Osteocyte (in vitro differentiated cells): ENCODE data around the gene DNTTIP2. TPM values are rescaled to one million over a fixed set of nuclear protein-coding genes. Genes with fewer than 3 reads are reported as not detected.

Experiments
- DNase-seq: peaks from one replicate; pipeline ENCODE4 v3.0.0; 2021; ENCODE audit warnings: mixed read lengths; ENCODE audit not compliant: unreplicated experiment; ENCODE audit errors: extremely low spot score
- H3K27ac Mint-ChIP-seq: one replicate; pipeline ENCODE4 v1.8.0; 2021; ENCODE audit warnings: mild to moderate bottlenecking, mixed read lengths; ENCODE audit not compliant: unreplicated experiment
- H3K27me3 Mint-ChIP-seq: one replicate; pipeline ENCODE4 v1.8.0; 2021; ENCODE audit warnings: mixed read lengths; ENCODE audit not compliant: unreplicated experiment
- H3K36me3 Mint-ChIP-seq: one replicate; pipeline ENCODE4 v1.8.0; 2021; ENCODE audit warnings: mixed read lengths; ENCODE audit not compliant: unreplicated experiment
- H3K4me1 Mint-ChIP-seq: one replicate; pipeline ENCODE4 v1.8.0; 2021; ENCODE audit warnings: mixed read lengths; ENCODE audit not compliant: unreplicated experiment
- H3K4me3 Mint-ChIP-seq: one replicate; pipeline ENCODE4 v1.8.0; 2021; ENCODE audit warnings: mild to moderate bottlenecking, moderate library complexity, mixed read lengths; ENCODE audit not compliant: unreplicated experiment
- H3K9me3 Mint-ChIP-seq: one replicate; pipeline ENCODE4 v1.8.0; 2021; ENCODE audit warnings: mixed read lengths; ENCODE audit not compliant: unreplicated experiment
- CTCF ChIP-seq: fragments of 200-600 bp; sonication (generic); IDR thresholded peaks from 2 replicates; pipeline ENCODE4 v1.5.0; 2021; ENCODE audit warnings: antibody characterized with exemption, mild to moderate bottlenecking, moderate library complexity
- total RNA-seq: library from RNA; stranded (reverse); gene quantifications from 2 replicates; pipeline ENCODE4 v1.2.1, GENCODE V29; 2021

Gene DNTTIP2
- total RNA-seq, 1 donor from 2014 or later: 48.0 TPM

GRCh38 chr1:93846206-93846991 lies 32.6 kb downstream of the DNTTIP2 start:
- peak; percentile 42 for TF ChIP-seq CTCF
- Mint-ChIP-seq H3K27ac (peak overlapping the region; percentile 96), H3K27me3 (no peaks in the 10 kb centered on the region), H3K9me3 (no peaks in the 10 kb centered on the region), H3K4me1 (peaks cover 19% of the 10 kb centered on the region), H3K4me3 (peak overlapping the region; percentile 97), H3K36me3 (no peaks in the 10 kb centered on the region)
- peak; percentile 94 for DNase-seq

- Mint-ChIP-seq H3K27me3 (no peaks in the 10 kb centered on the region), H3K9me3 (no peaks in the 10 kb centered on the region)
- DNase-seq: no peak
These were observed 33.3 kb downstream of the DNTTIP2 start for GRCh38 chr1:93845538-93846205.

GRCh38 chr1:93844262-93845045 lies 34.6 kb downstream of the DNTTIP2 start:
- peak overlapping the region; percentile 50 for H3K27ac Mint-ChIP-seq
- no peak for DNase-seq
- no peak overlapping the region for H3K4me3 Mint-ChIP-seq
- peaks cover 19% of the 10 kb centered on the region for H3K4me1 Mint-ChIP-seq
- no peaks in the 10 kb centered on the region for H3K36me3 Mint-ChIP-seq
- TF ChIP-seq CTCF: peak; percentile 80
- H3K27me3 Mint-ChIP-seq: no peaks in the 10 kb centered on the region
- no peaks in the 10 kb centered on the region for H3K9me3 Mint-ChIP-seq

More at GRCh38 chr1:93845538-93846205, 33.3 kb downstream of the DNTTIP2 start:
- Mint-ChIP-seq H3K27ac (peak overlapping the region; percentile 96), H3K4me1 (peaks cover 19% of the 10 kb centered on the region), H3K36me3 (no peaks in the 10 kb centered on the region), H3K4me3 (peak overlapping the region; percentile 97)
- TF ChIP-seq CTCF: no peak

- Mint-ChIP-seq H3K4me3 (no peak overlapping the region), H3K4me1 (peaks cover 14% of the 10 kb centered on the region), H3K36me3 (no peaks in the 10 kb centered on the region), H3K9me3 (no peaks in the 10 kb centered on the region), H3K27ac (no peak overlapping the region), H3K27me3 (no peaks in the 10 kb centered on the region)
- no peak for DNase-seq
- TF ChIP-seq CTCF: no peak
These were observed 36.1 kb downstream of the DNTTIP2 start for GRCh38 chr1:93842750-93843500.
